Heart left ventricle (tissue), 13 donors: ENCODE data around the gene TERT.

ENCODE experiments used
- POLR2A ChIP-seq, 2 donors: fragments of 450-650 bp; IDR thresholded peaks; one replicate each; pipeline ENCODE4 v1.6.1; 2017; ENCODE audit warnings: antibody characterized with exemption in 2 of 2, mild to moderate bottlenecking in 2 of 2, moderate library complexity in 2 of 2
- TF ChIP-seq, protein P1 (sequence below), 12 donors: fragments of 200-600 bp; sonication (generic) in 4 of 12; IDR thresholded peaks; one replicate each; pipeline versions ENCODE4 v1.5.0 to v1.8.0; 2018 to 2022; ENCODE audit warnings: antibody characterized with exemption in 12 of 12, mild to moderate bottlenecking in 5 of 12
- donor health status: ischemic (EF 13 %, LVEDD 7.1; RV severe dilation, severe dysfunction).
- donor health status: DM: no; HTN: yes; CAD: no.
- donor health status: DM: no; HTN: no; CAD: no.
- donor health status: ischemic (EF 25% LVEDD 6.9; RV normal size, moderate dysfunction).
- donor health status: ischemic (EF 25% LVEDD 5.7; RV mildly dilated, moderate dysfunction).
- donor health status: ischemic (EF 35%, LVEDD 5.7; RV mildly dilated, moderate dysfunction).
- donor health status: nonischemic (EF 11% LVEDD 7.7; RV severe dilation, severe dysfunction).
- donor health status: DM: yes; HTN: yes; CAD: no.
- donor health status: PGD.
- donor health status: ischemic (EF 29% LVEDD 5.4; RV normal size, mild dysfunction).
- donor health status: nonischemic (EF 23%, LVEDD 6.1; RV moderate dilation, normal function).

DNA sequence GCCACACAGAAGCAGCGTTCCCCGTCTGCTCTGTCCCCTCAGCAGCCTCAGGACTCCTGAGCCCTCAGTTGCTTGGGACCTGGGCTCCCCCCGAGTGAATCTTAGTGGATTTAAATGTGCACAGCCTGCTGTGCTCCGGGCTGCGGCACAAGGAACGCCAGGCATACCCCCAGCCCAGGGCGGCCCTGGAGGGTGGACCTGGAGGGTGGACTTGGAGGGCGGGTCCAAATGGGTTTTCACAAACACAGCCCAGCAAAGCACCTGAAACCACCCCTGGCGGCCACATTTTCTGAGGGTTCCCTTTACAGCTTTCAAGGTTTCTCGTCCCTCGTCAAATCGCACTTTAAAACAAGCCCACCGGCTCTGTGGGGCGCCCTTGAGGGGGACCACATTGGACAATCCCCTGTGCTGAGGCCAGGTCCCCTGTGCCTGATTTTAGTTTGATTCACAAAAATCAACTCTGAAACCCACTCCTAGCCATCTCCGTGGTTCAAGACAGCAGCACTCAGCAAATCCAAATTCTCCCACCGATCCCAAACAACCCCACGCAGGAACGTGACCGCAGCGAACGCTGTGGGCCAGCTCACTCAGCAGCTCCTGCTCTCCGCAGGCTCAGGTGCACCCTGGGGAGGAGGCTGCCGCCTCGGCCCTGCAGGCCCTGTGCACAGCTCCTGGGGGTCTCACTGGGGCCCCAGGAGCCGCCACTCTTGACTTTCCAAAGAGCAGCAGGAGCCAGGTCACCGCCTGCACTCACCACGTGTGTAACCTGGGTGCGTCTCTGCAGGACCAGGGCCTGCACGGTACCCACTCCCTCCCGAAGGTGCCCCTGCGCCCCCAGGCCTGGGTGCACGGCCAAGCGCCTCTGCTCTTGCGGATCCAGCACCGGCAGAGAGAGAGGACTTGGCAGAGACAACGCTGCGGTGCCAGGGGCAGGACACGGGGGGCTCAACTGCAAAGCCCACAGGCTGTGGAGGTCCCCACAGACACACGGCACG, 29.1 kb downstream of the TERT start:
- TF ChIP-seq, protein P1, sequence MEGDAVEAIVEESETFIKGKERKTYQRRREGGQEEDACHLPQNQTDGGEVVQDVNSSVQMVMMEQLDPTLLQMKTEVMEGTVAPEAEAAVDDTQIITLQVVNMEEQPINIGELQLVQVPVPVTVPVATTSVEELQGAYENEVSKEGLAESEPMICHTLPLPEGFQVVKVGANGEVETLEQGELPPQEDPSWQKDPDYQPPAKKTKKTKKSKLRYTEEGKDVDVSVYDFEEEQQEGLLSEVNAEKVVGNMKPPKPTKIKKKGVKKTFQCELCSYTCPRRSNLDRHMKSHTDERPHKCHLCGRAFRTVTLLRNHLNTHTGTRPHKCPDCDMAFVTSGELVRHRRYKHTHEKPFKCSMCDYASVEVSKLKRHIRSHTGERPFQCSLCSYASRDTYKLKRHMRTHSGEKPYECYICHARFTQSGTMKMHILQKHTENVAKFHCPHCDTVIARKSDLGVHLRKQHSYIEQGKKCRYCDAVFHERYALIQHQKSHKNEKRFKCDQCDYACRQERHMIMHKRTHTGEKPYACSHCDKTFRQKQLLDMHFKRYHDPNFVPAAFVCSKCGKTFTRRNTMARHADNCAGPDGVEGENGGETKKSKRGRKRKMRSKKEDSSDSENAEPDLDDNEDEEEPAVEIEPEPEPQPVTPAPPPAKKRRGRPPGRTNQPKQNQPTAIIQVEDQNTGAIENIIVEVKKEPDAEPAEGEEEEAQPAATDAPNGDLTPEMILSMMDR (IDR thresholded peaks at IDR 0.05), result no peak
- TF ChIP-seq POLR2A (IDR thresholded peaks at IDR 0.05), result no peak
